Osteocyte (in vitro differentiated cells): ENCODE measurements around the gene GSE1. TPM values are rescaled to one million over a fixed set of nuclear protein-coding genes. Genes with fewer than 3 reads are reported as not detected.

ENCODE experiments used
- DNase-seq: peaks from one replicate; pipeline ENCODE4 v3.0.0; 2021; ENCODE audit warnings: mixed read lengths; ENCODE audit not compliant: unreplicated experiment; ENCODE audit errors: extremely low spot score
- H3K27ac Mint-ChIP-seq: one replicate; pipeline ENCODE4 v1.8.0; 2021; ENCODE audit warnings: mild to moderate bottlenecking, mixed read lengths; ENCODE audit not compliant: unreplicated experiment
- H3K27me3 Mint-ChIP-seq: one replicate; pipeline ENCODE4 v1.8.0; 2021; ENCODE audit warnings: mixed read lengths; ENCODE audit not compliant: unreplicated experiment
- H3K36me3 Mint-ChIP-seq: one replicate; pipeline ENCODE4 v1.8.0; 2021; ENCODE audit warnings: mixed read lengths; ENCODE audit not compliant: unreplicated experiment
- H3K4me1 Mint-ChIP-seq: one replicate; pipeline ENCODE4 v1.8.0; 2021; ENCODE audit warnings: mixed read lengths; ENCODE audit not compliant: unreplicated experiment
- H3K4me3 Mint-ChIP-seq: one replicate; pipeline ENCODE4 v1.8.0; 2021; ENCODE audit warnings: mild to moderate bottlenecking, moderate library complexity, mixed read lengths; ENCODE audit not compliant: unreplicated experiment
- H3K9me3 Mint-ChIP-seq: one replicate; pipeline ENCODE4 v1.8.0; 2021; ENCODE audit warnings: mixed read lengths; ENCODE audit not compliant: unreplicated experiment
- total RNA-seq: library from RNA; stranded (reverse); gene quantifications from 2 replicates; pipeline ENCODE4 v1.2.1, GENCODE V29; 2021
- TF ChIP-seq, protein P1 (sequence below): fragments of 200-600 bp; sonication (generic); IDR thresholded peaks from 2 replicates; pipeline ENCODE4 v1.5.0; 2021; ENCODE audit warnings: antibody characterized with exemption, mild to moderate bottlenecking, moderate library complexity

Gene GSE1
- total RNA-seq, 1 donor from 2014 or later: 64.1 TPM

DNA sequence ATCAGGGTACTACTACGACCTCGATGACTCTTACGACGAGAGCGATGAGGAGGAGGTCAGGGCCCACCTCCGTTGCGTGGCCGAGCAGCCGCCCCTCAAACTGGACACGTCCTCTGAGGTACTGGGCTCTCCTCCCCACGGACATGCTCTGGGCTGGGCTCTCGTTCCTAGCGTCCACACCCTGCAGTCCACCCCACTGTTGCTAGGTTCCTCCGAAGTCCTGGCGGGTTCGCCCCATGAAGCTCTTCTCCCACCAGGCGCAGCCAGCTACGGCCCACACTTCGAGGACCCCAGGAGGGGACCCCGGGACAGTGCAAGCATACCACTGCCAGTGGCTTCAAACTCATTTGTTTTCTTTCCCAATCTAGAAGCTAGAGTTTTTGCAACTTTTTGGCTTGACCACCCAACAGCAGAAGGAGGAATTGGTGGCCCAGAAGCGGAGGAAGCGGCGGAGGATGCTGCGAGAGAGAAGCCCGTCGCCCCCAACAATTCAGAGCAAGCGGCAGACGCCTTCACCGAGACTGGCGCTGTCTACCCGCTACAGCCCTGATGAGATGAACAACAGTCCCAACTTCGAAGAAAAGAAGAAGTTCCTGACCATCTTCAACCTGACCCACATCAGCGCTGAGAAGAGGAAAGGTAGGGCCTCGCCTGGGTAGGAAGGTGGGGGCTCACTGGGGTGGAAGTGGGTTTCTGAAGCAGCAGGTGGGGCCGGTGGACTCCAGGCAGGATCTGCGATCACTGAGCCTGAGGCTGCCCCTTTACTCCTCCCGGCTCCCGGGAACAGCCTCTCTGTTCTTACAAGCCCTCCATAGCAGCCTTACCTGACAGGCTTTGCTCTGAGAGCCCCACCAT, 50.1 kb downstream of the GSE1 start:
- Mint-ChIP-seq H3K4me1 (peaks cover 4% of the 10 kb centered on the region), H3K27ac (no peak overlapping the region), H3K4me3 (no peak overlapping the region), H3K36me3 (peaks cover 45% of the 10 kb centered on the region), H3K9me3 (no peaks in the 10 kb centered on the region), H3K27me3 (no peaks in the 10 kb centered on the region)
- DNase-seq: no peak
- TF ChIP-seq, protein P1, sequence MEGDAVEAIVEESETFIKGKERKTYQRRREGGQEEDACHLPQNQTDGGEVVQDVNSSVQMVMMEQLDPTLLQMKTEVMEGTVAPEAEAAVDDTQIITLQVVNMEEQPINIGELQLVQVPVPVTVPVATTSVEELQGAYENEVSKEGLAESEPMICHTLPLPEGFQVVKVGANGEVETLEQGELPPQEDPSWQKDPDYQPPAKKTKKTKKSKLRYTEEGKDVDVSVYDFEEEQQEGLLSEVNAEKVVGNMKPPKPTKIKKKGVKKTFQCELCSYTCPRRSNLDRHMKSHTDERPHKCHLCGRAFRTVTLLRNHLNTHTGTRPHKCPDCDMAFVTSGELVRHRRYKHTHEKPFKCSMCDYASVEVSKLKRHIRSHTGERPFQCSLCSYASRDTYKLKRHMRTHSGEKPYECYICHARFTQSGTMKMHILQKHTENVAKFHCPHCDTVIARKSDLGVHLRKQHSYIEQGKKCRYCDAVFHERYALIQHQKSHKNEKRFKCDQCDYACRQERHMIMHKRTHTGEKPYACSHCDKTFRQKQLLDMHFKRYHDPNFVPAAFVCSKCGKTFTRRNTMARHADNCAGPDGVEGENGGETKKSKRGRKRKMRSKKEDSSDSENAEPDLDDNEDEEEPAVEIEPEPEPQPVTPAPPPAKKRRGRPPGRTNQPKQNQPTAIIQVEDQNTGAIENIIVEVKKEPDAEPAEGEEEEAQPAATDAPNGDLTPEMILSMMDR: no peak

DNA sequence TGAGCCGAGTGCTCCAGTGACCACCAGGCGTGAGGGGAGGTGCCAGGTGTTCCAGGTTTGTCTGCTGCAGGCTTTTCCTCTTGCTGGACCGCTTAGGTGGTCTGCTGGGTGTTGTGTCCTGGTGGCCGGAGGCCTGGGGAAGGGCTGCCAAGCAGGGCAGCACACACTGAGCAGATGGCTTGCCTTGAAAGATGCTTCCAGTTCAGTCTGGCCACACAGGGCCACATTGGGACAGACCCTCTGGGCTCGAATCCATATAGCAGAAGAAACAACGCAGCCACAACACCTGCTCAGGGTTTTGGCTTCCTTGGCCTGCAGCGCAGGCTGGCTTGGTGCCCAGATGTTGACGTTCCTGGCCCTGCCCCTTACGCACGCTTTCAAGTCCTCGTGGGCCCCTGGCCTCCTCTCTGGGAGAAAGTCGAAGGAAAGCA, 50.8 kb downstream of the GSE1 start:
- DNase-seq: no peak

DNA sequence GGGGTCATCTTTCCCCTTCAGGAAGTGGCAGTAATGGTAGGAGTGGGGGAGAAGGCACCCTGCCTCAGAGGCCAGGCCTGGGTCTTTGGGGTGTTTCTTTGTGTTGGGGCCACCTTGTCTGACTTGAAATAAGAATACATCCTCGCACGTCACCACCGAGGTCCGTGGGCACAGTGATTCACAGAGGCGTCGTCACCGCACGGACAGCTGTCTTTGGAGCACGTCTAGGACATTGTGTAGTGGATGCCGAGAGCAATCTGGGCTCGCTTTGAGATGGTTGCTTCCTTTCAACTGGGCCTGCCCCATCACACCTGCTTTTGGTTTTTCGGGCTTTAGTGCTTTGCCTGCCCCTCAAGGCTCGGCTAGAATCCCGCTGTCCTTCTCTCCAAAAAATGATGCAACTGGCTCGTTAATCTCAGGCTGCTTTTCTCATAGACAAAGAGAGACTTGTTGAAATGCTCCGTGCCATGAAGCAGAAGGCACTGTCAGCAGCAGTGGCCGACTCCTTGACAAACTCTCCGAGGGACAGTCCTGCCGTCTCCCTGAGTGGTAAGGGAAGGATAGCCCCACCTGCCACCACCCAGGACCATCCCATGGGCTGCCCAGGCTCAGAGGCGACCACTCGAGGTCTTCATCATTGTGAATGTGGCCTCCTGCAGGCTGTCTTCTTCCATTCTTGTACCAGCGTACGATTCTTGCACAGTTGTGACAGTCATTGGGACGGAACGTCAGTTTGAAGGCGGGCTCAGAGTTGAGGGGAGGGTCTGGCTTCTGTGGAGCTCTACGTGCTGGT, 51.7 kb downstream of the GSE1 start:
- no peak overlapping the region for H3K27ac Mint-ChIP-seq
- peaks cover 47% of the 10 kb centered on the region for H3K36me3 Mint-ChIP-seq
- no peak overlapping the region for H3K4me3 Mint-ChIP-seq
- H3K9me3 Mint-ChIP-seq: no peaks in the 10 kb centered on the region
- no peak for DNase-seq
- H3K4me1 Mint-ChIP-seq: peaks cover 2% of the 10 kb centered on the region
- H3K27me3 Mint-ChIP-seq: no peaks in the 10 kb centered on the region
- TF ChIP-seq, protein P1: no peak

More for the DNA sequence above, 50.8 kb downstream of the GSE1 start:
- Mint-ChIP-seq H3K4me1 (peaks cover 4% of the 10 kb centered on the region), H3K27me3 (no peaks in the 10 kb centered on the region), H3K9me3 (no peaks in the 10 kb centered on the region), H3K27ac (no peak overlapping the region), H3K36me3 (peaks cover 45% of the 10 kb centered on the region), H3K4me3 (no peak overlapping the region)
- TF ChIP-seq, protein P1: no peak

DNA sequence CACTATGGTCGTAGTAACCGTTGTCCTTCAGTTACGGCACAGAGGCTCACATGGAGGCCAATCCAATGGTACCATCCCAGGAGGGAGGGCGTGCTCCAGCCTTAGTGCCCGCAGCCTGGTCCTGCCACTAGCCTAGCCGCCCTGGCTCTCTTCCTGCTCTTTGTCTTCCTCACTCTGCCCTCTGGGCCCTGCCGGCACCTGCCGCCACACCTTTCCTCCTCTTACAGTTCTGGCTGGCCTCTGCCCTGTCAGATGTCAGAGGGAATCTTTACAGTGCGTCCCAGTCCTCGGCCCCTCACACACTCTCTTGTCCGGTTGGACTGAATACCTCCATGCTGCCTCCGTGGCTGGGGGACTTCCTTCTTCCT, 52.2 kb downstream of the GSE1 start:
- Mint-ChIP-seq H3K36me3 (peaks cover 50% of the 10 kb centered on the region), H3K4me3 (no peak overlapping the region), H3K27ac (no peak overlapping the region), H3K9me3 (no peaks in the 10 kb centered on the region), H3K27me3 (no peaks in the 10 kb centered on the region), H3K4me1 (no peaks in the 10 kb centered on the region)
- TF ChIP-seq, protein P1: no peak
- no peak for DNase-seq

DNA sequence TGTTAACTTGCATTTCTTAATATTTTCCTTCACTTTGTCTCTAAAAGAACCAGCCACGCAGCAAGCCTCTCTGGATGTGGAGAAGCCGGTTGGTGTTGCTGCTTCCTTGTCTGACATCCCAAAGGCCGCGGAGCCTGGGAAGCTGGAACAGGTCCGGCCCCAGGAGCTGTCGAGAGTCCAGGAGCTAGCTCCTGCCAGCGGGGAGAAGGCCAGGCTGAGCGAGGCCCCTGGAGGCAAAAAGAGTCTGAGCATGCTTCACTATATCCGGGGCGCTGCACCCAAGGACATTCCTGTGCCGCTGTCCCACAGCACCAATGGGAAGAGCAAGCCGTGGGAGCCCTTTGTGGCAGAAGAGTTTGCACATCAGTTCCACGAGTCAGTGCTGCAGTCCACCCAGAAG, 52.8 kb downstream of the GSE1 start:
- Mint-ChIP-seq H3K4me3 (no peak overlapping the region), H3K36me3 (peaks cover 56% of the 10 kb centered on the region)

More for the DNA sequence above, 52.8 kb downstream of the GSE1 start:
- no peak for DNase-seq
- Mint-ChIP-seq H3K27me3 (no peaks in the 10 kb centered on the region), H3K27ac (no peak overlapping the region), H3K9me3 (no peaks in the 10 kb centered on the region), H3K4me1 (no peaks in the 10 kb centered on the region)
- TF ChIP-seq, protein P1: no peak
